ENCODE measurements around the gene VWC2.

- TF ChIP-seq CTCF (IDR thresholded peaks at IDR 0.05) (no peak), POLR2AphosphoS5 (IDR thresholded peaks at IDR 0.05) (no peak), POLR2A (IDR thresholded peaks at IDR 0.05) (no peak)
Observed at GRCh38 chr7:49775065-49775948, 1.9 kb downstream of the VWC2 start.
